Activated CD4-positive, CD25-positive, alpha-beta regulatory T cell (primary cell): ENCODE data around the gene ABR.
"Not testable (repeated sequence)": the region's sequence is repeated elsewhere in the genome, so short reads cannot be mapped to it uniquely, and the experiment has no call there.

ENCODE experiments used
- DNase-seq, 4 experiments: peaks; one replicate each; lab custom pipeline; 2025; lab: John Stamatoyannopoulos, UW

ABR gene

DNA sequence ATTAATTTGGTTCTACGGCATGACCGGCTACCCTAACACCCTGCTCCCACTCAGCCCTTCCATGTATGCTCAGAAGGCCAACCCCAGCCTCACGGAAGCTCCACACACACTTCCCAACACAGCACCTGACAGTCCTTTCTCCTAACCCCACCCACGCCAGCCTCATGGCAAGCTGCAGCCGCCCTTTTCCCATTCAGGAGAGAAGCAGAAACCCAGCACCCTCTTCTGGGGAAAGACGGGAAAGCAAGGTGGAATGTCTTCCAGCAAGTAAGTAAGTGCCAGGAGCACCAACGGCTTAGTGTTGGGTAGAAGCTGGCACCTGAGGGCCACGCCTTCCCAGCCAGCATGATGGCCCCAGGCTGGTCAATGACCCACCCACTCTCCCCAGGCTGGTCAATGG, 32.1 kb downstream of the ABR start:
- no peak for DNase-seq

DNA sequence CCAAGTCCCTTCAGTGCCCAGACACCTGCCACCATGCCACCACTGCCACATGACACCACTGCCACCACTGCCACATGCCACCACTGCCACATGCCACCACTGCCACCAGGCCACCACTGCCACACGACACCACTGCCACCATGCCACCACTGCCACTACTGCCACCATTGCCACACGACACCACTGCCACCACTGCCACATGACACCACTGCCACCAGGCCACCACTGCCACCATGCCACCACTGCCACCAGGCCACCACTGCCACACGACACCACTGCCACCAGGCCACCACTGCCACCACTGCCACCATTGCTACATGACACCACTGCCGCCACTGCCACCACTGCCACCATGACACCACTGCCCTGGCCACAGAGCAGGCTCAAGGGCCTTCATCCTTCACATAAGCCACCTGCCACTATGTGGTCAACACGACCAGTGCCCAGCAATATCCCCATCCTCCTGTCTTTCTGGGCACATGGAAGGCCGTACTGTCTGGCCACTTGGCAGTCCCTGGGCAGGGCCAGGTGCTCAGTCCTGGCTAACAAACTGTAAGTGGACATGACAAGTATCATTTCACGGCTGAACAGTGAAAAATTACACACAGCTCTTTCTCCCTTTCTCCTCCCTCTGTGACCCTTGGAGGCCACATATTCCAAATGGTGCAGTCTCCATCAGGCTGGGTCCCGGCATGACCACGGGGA, 33.1 kb downstream of the ABR start:
- DNase-seq: no peak

DNA sequence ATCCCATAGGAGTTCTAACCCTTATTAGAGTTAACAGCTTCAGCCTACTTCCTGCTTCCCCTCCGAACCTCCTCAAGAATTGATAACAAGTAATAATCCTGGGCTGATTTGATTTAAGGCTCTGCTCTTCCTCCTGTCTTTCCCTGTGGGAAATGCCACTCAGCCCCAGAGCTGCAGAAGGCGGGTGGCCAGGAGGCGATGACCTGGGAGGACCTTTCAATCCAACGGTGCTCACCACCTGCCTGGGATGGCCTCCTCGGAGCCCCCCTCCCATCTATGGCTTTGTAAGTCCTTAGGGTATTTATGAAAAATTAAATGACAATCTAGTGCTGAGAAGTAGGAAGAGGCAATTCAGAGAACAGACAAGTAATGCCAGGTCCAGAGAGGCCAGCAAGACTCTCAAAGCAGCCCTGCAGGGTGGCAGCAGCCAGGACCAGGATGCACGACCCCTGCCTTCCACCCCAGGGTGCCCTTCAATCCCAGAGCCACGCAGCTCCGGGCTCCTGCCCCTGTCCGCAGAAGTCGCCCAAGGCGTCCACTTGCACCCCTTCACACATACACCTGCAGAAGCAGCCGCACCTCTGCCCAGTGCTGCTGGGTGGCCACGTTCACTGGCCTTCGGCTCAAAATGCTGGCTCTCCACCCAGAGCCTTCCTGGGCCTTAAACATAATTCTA, 34.3 kb downstream of the ABR start:
- DNase-seq: no peak

DNA sequence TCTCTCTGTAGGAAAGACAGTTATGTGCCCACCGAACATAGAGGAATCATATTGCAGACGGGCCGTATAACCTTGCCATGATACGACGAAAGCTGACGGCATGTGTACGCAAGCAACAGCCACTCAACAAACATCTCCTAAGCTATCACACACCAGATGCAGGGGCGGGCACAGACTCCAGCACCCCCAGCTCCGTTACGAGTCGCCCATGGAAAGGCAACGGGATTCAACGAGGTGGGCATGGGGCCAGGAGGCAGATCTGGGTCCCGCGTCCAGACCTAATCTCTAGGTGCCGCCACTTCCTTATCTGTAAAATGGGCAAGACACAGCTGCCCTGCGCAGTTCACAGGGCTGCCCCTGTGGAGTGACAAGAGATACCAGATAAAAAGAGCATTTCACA, 35.6 kb downstream of the ABR start:
- no peak for DNase-seq

DNA sequence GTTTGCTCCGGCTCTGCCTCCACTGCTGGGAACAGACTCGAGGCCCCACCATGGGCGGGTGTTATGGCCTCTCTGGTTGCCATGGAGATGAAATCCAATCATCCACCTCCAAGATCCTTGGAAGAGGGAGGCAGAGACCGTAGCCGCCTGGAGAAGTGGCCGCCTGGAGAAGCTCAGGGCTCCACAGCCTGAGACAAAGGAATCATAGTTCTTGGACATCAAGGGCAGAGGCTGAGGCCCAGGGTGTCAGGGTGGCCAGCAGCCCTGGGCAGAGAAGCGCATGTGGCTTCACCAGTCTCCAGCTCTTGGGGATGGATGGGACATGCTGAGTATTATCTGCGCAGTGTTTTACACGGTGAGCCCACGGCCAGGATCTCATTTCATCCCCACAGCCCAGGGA, 36.2 kb downstream of the ABR start:
- DNase-seq: no peak

DNA sequence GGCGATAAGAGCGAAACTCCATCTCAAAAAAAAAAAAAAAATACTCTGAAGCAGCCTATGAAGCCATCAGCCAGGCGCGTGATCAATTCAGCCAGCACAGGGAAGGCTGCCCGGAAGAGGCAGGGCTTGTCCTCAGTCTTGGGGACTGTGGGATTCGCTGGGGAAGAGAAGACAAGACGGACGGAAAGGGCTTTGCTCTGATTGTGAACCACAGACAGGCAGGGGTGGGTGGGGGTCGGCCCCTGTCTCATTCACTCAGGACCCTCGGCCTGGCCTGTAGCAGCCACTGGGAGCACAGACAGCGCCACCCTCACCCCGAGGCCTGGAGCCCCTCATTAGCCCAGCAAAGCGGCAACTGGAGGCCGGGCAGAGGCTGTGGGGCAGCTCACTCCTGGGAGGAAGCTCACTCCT, 37.2 kb downstream of the ABR start:
- no peak for DNase-seq

DNA sequence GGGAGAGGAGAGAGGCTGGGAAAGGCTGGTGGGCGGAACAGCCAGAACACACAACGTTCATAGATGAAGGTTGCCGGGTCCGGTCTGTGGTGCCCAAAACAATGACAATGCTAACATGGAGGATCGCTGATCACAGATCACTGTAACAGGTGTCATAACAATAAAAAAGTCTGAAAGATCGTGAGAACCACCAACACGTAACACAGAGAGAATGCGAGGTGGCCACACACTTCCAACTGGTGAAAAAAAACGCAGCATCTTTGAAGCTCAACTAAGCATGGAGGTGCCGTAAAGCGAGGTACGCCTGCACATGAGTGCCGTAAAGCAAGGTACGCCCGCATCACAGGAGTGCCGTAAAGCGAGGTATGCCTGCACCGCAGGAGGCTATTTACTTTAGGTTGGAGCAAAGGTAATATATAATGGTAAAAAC, 42.3 kb downstream of the ABR start:
- DNase-seq: no peak

DNA sequence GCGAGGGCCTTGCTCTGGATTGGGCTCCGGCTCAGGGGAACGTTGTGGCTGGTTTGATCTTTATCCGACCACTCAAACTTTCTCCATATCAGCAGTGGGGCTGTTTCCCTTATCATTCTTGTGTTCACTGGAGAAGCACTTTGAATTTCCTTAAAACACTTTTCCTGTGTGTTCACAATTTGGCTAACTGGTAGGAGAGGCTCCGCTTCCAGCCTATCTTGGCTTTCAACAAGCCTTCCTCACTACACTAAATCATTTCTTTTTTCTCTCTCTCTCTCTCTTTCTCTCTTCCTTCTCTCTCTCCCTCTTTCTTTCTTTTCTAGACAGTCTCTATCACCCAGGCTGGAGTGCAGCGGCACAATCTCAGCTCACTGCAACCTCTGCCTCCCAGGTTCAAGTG, 43.0 kb downstream of the ABR start:
- DNase-seq: no peak

DNA sequence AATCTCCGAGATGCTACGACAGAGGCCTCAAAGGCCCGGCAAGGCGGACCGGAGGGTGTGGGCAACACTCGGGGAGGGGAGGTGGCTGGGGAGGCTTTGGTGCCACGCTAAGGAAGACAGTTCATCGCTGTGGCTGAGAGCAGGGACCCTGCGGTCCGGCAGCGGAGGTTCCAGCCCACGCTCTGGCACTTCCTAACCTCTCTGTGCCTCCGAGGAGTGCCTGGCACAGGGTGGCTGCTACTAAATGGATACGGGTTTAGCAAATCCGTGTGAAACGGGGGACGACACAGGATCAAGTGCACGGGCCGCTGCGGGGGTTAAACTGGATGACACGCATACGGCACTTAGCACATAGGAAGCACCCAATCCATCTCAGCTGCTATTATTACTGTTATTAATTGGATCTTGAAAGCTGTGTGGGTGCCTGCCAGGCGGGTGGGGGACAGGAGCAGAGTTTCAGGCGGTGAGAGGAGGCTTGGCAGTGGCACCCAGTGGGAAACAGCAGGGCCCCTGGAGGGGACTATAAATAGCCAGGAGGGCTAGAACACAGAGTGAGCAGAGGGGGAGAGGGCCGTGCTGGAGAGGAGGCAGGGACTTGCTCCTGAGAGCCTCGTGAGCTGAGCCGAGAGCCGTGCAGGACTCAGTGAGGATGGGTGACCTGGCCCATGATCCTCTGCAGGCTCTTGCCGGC, 45.0 kb downstream of the ABR start:
- no peak for DNase-seq

DNA sequence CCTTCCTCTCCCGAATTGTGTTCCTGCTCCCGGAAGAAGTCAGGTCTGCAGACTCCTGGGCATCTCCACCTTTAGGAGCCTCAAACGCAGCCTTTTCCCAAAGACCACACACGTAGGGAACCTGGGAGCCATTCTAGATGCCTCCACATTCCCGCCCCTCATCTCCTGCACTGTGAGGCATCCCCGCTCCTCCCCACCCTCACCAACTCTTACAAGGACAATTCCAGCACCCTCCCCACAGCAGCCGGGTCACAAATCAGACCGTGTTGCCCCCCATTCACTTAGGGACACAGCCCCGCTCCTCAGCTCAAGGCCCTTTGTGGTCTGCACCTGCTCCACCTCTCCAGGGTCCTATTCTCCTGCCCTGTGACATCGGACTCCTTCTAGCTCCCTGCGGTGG, 49.6 kb downstream of the ABR start:
- DNase-seq: no peak

DNA sequence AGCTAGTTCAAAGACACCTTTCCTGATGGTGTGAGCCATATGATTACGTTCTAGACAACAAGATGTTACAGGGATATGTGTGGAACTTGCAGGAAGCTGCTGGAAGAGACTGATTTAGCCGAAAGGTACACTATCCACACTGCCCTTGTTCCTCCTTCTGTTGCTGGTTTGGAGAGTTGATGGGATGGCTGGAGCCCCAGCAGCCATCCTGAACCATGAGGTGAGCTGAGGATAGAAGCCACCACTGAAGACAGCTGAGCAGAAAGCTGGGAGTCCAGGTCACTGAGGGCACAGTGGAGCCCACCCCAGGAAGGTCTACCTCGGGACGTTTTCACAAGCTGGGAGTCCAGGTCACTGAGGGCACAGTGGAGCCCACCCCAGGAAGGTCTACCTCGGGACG, 51.3 kb downstream of the ABR start:
- DNase-seq: not testable (repeated sequence)

DNA sequence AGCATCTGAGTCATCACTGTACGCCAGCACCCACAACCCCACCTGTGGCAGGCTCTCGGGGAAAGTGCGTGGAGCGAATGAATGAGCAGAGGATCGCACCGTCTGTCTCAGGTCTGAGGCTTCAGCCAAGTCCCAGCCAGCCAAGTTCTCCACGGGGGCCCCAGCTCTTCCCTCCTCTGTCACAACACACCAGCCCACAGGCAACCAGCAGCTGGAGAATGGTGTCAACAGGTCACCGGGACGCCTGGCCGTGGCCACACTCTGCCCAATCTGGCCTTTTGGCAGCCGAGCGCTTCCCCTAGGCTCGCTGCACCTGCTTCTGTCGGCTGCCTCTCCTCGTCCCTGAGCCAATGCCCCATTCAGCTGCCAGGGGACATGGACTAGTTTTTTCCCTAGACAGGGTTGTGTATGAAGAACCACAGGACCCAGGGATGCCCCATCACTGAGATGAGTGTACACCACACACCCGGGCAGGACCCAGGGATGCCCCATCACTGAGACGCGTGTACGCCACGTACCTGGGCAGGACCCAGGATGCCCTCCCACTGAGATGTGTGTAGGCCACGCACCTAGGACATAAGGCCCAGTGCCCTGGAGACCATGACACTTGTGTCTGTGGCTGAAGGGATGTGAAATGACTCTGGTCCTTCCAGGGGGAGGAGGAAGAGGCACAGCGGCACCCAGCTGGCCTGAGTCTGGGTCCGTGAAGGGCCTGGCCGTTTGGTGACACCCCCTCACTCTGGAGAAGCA, 52.8 kb downstream of the ABR start:
- no peak for DNase-seq

DNA sequence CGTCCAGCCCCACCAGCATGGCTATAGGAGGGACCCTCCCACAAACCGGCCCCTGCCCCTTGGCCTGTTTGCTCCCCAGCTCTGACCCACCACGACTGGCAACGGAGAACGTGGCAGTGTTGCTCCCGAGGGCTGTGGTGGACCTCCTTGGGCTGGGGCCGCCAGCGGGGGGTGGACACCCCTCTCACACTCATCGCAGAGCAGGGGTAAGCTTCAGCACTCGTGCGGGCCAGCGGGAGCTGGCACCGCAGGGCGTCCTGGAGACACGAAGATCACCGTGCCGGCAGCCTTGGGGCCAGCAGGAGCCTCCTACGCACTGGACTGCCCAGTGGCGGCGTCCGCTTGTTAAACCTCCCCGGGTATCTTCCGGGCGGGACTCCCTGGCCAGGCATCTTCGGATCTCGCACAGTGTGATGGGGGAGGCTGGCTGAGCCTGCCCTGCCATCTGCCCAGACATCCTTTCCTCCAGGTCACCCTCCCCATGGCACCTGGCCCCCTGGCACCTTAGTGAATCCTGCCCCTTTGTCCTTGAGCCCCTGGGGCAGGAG, 53.5 kb downstream of the ABR start:
- no peak for DNase-seq

DNA sequence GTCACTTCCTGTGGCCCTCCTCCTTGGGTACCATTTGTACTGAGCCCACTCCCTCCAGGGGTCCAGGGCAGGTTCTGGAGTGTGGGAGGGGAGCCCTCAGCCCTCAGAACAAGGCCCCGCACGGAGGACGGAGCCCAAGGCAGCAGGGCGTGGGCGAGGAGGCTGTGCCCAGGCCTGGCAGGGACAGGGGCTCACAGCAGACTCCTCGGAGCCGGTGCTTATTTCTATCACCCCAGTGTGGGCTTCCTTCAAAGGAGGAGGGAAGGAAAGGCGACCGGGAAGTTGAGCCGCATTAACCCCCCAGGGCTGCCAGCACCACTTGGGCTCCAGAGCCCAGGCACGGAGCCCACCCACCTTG, 54.0 kb downstream of the ABR start:
- DNase-seq: no peak

DNA sequence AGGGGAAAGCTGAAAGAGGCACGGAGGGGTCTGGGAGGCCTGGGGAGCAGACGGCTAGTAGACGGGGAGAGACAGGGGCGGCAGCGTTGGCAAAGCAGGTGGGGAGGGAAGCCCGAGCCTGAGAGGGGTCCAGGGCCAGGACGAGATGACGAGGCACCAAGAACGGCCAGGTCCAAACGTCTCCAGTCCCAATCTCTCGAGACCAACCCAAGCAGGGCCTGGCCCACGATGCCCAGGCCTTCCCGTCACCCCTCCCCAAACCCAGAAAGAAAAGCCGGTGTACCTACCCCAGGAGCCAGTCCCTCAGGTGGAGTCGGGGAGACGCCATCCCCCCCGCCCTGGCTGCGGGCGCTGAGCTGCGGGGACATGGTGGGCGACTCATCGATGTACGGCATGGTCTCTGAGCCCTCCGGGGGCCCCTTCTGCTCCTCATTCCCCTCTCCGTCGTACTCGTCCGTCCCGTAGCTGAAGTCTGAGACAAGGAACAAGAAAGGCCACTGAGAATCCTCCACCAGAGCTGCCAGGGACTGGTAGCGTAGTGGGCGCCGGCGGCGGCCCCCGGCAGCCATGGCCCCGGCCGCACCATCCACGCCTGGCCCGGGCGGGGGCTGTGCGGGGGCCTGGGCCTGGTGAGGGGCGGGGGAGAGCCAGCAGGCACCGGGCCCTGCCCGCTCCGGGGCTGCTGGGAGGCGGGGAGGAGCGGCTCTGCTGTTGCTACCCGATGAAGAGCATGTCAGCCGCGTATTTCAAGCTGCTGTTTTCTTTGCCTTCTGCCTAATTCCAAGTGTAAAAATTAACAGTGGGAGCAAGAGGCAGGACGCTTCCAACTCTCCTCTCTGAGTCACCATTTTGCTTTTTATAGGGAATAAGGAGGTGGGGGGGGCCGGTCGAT, 54.6 kb downstream of the ABR start:
- no peak for DNase-seq

DNA sequence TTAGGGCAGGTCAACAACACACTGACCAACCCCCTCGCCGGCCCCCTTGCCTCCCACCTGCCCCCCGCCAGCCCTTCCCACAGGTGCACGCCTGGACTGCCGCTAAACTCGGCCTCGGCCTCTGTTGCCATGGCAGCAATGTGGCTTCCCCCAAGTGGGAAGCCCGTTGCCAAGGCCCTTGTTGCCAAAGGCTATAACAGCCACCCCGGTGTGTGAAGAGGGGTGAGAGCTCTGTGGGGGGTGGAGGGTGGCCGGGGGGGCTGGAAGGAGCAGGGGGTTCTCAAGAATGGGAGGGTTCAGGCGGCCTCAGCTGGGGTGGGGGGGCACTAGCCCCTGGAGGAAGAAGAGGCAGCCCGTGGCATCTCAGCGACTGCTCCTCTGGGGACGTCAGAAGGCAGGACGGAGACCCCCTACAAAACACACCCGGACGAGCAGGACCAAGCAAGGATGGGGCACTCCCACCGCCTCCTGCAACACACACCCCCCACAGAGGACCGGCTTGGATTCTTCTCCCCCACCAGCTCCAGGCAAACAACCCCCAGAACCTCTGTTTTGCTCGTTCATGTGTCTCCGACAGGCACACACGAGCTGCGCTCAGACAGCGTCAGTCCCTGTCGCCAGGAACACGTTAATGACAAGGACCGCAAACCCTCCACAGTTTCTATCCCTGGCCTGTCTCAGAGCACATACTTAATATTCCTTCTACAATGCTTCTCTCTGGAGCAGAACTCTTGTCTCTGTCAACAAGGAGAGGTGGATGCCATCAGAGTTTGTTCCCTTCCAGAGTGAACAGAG, 55.7 kb downstream of the ABR start:
- no peak for DNase-seq

DNA sequence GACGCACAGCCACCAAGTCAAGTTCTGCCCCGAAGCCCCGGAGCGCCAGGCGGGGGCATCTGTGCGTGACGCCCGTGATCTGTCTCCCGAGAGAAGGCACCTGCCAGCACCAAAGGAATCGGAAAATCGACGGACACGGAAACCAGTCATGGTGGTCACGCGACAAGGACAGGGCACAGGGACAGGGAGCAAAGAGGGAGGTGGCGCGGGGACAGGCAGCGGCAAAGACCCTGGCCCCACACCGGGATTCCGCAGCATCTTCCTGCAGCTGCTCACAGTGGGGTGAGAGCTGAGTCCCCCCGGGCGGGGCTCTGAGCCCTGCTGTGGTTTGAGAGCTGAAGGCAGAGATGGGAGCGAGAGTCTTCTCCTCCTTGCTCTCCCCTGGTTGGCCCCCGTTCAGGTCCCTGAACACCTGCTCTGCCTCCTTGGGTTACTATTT, 56.4 kb downstream of the ABR start:
- DNase-seq: no peak

DNA sequence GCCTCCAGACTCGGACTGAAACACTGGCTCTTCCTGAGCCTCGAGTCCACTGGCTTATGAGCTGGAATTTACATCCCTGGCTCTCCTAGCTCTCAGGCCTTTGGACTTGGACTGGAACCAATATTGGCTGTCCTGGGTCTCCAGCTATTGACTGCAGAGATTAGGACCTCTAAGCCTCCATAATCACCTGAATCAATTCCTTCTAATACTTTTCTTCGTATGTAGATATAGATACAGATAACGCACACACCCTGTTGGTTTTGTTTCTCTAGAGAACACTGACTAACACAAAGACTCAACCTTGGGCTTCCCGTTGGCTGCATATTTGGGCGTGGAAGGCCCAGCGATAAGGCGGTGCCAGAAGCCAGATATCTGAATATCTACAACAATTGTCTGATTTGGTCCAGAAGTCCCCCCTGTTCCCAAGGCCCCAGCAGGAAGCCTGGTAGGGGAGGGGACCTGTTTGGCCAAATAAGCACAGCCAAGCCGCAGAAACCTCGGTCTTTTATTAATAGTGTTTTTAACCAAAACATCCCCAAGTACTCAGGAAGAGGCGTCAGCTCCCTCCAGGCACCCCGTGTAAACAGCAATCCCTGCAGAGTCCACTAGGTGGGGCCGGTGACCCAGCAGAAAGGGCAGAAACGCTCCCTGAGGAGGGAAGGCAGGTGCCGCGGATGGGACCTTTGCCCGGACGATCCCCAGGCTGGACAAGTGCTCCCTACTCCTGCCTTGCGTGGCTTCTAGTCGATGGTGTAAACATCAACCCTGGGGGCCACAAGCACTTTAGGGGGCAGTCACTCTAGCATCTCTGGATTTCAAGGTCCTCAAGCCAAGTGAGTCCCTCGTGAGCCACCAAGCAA, 57.0 kb downstream of the ABR start:
- DNase-seq: peak; percentile 70 to 87 (median 76)

DNA sequence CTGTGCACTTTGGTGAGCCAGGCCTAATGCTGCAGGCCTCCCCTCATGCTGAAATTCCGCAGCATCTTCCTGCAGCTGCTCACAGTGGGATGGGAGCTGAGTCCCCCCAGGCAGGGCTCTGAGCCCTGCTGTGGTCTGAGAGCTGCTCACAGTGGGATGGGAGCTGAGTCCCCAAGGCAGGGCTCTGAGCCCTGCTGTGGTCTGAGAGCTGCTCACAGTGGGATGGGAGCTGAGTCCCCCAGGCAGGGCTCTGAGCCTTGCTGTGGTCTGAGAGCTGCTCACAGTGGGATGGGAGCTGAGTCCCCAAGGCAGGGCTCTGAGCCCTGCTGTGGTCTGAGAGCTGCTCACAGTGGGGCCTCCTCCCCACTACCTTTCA, 58.4 kb downstream of the ABR start:
- DNase-seq: not testable (repeated sequence)
